NCI-H2227 (cell line): ENCODE results near the gene NPEPPS.
A peak's percentile ranks its signal among the peaks of the same experiment; 100 is the strongest.

Experiments used
- DNase-seq: peaks from one replicate; lab custom pipeline; 2025; ENCODE audit not compliant: unreplicated experiment; lab: John Stamatoyannopoulos, UW

NPEPPS gene

GRCh38 chr17:47660064-47660492 is 129.2 kb downstream of the NPEPPS start:
- DNase-seq = no peak

- DNase-seq = peak; percentile 77
These were observed 133.2 kb downstream of the NPEPPS start for GRCh38 chr17:47663912-47664623.

GRCh38 chr17:47664624-47664941 is 133.7 kb downstream of the NPEPPS start:
- DNase-seq = no peak

- DNase-seq = no peak
These were observed 134.7 kb downstream of the NPEPPS start for GRCh38 chr17:47665655-47666054.

- DNase-seq = no peak
These were observed 138.2 kb downstream of the NPEPPS start for GRCh38 chr17:47669081-47669480.

GRCh38 chr17:47670064-47670463 is 139.2 kb downstream of the NPEPPS start:
- DNase-seq = no peak
